Measurements from ENCODE around the gene SLC25A30.
"Not testable (repeated sequence)": the region's sequence is repeated elsewhere in the genome, so short reads cannot be mapped to it uniquely, and the experiment has no call there.

Gene SLC25A30

DNA sequence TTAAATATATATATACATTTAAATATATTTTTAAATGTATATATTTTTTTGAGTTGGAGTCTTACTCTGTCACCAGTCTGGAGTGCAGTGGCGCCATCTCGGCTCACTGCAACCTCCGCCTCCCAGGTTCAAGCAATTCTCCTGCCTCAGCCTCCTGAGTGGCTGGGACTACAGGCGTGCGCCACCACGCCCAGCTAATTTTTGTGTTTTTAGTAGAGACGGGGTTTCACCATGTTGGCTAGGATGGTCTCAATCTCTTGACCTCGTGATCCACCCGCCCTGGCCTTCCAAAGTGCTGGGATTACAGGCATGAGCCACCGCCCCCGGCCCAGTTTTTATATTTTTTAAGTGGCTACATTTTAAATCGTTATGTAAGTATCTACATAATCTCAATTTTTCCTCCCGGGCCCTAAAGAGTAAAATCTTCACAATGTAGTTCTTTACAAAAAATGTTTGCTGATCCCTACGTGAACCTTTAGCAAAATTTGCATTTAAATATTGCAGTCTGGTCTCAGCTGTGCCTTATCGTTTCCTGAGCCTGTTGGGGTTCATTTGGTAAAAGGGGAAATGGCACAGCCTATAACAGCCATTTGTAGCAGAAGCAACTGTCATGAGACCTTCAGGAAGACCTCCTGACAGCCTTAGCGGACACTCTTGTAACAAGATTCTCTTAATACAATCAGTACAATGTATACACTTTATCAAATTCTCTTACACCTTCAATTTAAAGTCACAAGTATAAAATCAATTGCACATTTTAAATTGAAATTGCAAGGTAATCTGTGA lies 8.1 kb upstream of the SLC25A30 start:
- peak in 3 of 6 experiments; percentile 14 to 40 (median 18) for DNase-seq

DNA sequence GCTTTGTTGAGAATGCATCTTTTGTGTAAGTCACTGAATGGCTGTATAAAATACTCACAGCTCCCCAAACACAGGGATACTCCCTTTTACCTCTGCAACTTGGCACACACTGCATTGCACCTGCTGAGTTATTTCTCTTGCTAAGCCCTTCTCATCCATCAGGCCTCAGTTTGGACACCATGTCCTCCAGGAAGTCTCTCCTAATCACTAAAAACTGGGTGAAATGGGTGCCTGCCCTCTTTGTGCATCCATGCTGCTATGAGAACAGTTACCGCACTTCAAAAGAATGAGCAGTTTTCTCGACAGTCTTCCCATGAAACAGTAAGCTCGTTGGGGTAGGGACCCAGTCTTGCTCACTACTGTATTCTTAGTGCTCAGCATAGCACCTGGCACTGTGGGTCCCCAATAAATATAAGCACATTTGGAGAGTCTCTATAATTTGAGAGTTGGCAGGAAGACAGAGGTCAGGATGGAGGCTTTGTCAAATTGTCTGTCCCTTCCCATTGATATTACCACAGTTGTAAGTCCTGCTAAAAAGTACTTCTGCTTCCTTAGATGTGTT lies 4.6 kb upstream of the SLC25A30 start:
- peak in 3 of 6 experiments; percentile 9 to 28 (median 19) for DNase-seq

DNA sequence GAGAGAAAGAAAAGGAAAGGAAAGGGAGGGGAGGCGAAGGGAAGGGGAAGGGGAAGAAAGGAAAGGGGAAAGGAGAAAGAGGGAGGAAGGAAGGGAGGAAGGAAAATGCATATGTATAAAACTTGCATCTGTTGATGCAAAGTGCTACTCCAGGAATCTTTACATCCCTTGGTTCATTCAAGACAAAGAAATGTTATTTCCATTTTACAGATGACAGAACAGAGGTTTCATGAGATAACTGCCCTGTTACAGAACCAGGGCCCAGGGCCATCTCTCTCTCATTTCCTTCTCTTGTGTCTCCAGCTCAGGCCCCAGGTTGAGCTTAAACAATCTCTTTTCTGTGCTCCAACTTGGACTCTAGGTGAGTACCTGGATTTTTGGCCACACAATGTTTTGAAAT lies 1.8 kb upstream of the SLC25A30 start:
- DNase-seq = no peak

DNA sequence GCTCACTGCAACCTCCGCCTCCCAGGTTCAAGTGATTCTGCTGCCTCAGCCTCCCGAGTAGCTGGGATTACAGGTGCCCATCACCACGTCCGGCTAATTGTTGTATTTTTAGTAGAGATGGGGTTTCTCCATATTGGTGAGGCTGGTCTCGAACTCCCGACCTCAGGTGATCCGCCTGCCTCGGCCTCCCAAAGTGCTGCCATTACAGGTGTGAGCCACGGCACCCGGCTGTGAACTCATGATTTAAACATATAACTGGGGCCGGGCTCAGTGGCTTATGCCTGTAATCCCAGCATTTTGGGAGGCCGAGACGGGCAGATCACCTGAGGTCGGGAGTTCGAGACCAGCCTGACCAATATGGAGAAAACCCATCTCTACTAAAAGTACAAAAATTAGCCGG lies 1.2 kb upstream of the SLC25A30 start:
- not testable (repeated sequence) for DNase-seq

DNA sequence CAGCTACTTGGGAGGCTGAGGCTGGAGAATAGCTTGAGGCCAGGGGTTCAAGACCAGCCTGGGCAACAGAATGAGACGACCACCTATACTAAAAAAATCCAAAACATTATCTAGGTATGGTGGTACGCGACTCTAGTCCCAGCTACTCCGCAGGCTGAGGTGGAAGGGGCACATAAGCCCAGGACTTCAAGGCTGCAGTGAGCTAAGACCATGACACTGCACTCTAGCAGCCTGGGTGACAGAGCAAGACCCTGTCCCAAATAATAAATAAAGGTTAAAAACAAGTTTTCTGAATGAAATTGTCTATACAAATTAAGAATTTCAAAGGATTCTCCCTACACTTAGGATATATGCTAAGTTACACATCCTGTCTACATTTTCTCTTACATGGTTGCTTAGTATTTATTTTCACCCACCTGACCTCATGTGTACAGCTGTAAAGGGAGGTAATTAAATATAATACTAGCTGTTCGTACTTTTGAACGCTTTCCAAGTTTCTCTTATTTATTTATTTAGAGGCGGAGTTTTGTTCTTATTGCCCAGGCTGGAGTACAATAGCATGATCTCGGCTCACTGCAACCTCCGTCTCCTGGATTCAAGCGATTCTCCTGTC lies 1.6 kb downstream of the SLC25A30 start:
- DNase-seq = no peak

DNA sequence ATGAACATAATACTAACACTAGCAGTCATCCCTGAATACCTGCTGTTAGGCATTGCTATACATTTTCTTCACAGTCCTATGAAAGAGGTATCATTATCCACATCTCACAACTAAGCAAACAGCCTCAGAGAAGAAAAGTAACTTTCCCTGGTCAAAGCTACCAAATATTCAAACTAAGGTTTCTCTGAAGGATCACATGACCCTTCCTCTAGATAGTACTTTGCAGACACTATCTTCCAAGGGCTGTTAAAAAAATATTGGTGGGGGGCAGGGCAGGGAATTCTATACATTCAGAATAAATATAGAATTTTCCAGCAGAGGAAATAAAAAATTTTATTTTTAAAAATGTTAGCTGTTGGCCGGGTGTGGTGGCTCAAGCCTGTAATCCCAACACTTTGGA lies 3.1 kb downstream of the SLC25A30 start:
- no peak for DNase-seq

DNA sequence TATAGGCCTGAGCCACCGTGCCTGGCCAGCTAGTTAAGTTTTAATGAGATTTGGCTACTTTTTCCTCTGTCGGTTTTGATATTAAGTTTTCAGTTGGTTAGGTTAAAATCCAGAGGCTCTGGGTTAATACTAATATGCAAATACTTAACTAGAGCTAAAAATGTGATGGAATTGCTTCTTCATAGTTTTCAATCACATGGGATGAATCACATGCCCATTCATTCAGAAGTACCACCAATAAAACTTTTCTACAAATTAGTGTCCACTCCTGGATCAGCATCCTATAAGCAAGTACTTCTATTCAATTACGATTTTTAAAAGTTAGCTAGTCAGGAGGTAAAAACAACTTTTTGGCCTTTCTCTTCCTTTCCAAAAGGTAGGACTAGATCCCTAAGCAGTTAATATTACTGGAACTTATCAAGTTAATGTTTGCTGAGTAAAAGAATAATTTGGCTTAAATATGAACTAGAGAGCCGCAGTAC lies 4.3 kb downstream of the SLC25A30 start:
- DNase-seq = no peak

DNA sequence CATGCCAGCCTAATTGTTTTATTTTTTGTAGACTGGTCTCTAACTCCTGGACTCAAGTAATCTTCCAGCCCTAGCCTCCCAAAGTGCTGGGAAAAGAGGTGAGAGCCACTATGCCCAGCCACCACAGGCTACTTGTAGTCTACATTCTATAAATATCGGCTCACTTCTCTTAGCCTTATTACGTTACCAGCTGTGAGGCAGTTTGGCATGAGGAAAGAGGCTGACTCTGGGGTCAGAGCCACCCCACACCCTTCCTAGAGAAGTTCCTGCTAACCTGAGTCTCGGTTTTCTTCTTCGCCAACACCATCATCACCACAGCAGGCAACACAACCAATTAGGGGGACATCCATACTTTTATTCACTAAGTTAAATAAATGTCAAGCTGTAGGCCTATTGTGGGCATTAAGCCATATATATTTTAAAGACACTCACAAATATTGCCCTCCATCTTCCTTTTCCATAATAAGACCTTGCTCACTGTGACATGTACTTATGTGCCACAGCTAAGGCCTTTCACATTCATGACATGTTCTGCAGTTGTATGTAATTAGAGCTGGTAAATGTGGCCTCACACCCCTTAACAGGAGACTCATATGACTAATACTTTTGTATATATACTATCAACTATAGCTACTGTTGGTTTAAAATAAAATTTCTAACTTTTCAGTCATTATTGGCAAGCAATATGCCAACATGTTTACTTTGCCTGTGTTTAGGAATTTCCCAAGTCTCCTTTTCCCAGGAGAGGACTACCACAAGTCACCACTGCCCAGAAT lies 5.7 kb downstream of the SLC25A30 start:
- DNase-seq = no peak

DNA sequence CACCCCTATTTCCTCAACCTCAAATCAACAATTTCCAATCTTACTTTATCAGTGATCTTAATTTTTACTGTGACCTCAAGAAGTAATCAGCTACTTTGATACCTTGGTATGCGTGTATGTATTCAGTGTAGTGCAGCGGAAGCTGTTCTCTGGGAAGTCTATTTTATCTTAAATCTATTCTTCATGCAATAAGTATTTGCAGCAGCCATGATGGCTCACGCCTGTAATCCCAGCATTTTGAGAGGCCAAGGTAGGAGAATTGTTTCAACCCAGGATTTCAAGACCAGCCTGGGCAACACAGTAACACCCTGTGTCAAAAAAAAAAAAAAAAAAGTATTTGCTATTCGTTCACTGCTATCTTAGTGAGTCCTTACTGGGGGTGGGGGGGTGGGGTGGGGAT lies 6.5 kb downstream of the SLC25A30 start:
- DNase-seq = no peak

DNA sequence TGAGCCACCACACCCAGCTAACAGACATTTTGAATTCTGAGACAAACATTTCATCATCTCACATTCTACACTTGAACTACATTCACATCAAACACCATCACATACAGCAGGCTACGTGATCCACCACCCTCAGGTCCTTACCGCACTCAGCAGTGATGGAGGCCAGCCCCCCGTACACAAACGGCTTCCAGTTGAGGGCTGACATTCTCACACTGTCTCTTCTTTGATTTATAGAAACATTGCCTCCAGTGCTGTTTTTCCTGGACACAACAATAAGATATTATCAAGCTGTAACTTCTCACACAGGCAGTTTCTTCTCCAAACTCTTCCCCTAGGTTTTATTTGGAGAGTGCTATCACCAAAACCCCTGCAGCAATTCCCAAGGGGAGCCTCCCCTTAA lies 7.0 kb downstream of the SLC25A30 start:
- no peak for DNase-seq

DNA sequence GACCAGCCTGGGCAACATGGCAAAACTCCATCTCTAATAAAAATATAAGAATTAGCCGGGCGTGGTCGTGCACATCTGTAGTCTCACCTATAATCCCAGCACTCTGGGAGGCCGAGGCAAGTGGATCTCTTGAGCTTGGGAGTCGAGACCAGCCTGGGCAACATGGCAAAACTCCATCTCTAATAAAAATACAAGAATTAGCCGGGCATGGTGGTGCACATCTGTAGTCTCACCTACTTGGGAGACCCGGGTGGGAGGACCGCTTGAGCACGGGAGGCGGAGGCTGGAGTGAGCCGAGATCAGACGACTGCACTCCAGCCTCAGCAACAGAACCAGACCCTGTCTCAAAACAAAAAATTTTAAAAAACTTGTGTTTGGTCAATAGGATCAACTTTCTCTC lies 7.7 kb downstream of the SLC25A30 start:
- no peak for DNase-seq

DNA sequence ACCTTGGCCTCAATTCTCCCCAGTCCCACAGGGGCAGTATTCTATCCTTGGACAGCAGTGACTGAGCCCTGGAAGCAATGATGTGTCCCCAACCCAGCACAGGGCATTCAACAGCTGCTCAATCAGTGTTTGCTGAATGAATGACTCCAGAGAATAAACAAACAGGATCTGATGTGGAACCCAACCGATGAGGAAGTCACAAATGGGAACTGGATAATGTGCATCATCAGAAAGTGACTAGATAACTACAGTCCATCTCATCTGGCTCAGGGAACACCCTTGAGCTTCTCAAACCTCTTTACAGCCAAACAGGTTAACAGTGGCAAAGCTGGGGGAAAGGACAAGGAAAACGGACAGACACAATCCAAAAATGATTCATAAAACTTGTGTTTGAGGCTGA lies 8.2 kb downstream of the SLC25A30 start:
- no peak for DNase-seq

DNA sequence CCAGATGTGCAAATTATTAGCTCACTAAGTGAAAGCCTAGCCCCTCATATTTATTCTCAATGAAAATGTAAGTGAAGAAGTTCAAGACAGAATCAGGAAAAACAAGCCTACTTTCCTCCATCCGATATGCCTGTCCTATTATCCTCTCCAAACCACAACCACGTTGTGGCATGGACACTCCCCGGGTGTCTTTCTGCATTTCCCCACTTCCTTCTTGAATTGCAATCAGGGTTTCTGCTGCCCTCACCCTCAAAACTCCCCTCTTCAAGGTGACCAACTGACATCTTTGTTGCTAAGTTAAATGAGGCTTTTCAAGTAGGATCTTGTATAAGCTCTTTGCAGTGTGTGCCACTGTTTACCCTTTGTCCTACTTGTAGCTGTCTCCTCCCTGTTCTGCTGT lies 11.8 kb downstream of the SLC25A30 start:
- DNase-seq = no peak

DNA sequence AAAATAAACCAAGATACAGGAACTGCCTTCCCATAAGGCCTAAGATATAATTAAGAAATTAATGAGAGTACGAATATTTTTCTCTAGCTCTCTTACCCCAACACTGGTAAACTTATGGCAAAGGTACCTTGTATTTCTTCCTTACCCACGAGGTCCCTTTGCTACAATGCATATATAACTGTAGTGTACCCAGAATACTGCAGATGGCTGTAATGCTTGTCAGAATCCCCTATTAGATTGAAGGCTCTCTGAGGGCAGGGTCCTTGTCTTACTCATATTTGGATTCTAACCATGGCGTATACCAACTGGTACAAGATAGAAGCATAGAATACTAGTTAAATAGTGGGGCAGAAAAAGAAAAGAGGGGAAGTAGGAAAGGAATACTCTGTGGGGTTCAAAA lies 15.1 kb downstream of the SLC25A30 start:
- no peak for DNase-seq

DNA sequence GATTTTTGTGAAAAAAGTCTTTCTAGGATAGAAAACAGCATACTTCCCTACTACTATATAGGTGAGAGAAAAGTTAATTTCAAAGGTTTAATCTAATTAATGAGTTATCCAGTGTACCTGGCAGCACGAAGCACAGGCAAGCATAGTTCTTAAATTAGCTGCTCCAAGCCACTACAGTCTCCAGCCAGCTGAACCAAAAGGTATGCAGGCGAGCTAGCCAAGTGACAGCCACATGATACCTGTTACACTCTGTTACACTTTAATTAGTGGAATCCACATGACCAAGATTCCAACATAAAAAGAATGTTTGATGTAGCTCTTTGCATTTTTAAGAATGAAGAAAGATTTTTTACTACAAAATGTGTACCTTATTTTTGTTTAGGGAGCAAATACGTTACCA lies 15.5 kb downstream of the SLC25A30 start:
- no peak for DNase-seq

DNA sequence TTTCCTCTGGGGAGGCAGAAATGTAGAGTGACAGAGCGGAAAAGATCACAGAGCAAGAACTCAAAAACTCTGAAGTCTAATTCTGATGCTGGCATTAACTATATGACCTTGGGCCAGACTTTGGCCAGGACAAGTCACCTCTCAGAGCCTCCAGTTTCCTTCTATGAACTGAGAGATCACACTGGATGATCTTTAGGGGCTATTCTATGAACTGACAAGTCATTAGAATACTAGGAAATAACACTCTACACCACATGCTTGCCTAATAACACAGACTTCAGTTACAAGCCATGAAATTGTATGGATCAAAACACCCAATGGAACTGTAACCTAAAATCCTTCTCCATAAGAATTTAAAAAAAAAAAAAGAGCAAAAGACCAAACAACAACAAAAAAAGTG lies 16.9 kb downstream of the SLC25A30 start:
- no peak for DNase-seq

DNA sequence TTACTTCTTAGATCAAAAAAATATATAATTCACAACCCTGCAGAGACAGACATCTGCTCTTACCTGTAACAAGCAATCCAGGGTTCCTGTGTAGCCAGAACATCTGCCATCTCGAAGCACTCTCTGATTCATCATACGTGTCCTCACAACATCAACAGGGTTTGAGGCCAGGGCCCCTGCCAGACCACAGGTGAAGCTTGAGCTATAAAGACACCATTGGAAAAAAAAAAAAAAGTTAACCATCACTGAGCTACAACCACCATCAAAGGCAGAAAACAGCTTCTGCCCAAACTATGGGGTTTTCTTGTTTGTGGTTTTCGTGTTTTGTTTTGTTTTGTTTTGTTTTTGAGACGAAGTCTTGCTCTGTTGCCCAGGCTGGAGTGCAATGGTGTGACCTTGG lies 19.3 kb downstream of the SLC25A30 start:
- no peak for DNase-seq

DNA sequence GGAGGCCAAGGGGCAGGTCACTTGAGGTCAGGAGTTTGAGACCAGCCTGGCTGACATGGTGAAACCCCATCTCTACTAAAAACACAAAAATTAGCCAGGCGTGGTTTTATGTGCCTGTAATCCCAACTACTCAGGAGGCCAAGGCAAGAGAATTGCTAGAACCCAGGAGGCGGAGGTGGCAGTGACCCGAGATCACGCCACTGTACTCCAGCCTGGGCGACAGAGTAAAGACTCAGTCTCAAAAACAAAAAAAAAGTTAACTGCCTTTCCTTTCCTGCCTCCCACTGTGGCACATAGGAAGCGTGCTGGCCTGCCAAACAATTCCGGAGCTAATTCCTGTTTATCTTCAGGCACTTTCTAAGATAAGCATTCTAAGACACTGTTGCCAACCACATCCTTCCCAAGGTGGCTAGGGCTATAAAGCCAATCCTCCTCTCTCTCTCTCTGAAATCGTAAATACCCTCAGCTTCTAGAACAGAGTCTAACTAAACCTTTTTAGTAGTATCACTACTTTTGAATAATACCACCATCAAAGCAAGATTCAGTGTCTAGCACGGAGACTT lies 21.6 kb downstream of the SLC25A30 start:
- DNase-seq = peak in 3 of 6 experiments; percentile 34 to 47 (median 43)

DNA sequence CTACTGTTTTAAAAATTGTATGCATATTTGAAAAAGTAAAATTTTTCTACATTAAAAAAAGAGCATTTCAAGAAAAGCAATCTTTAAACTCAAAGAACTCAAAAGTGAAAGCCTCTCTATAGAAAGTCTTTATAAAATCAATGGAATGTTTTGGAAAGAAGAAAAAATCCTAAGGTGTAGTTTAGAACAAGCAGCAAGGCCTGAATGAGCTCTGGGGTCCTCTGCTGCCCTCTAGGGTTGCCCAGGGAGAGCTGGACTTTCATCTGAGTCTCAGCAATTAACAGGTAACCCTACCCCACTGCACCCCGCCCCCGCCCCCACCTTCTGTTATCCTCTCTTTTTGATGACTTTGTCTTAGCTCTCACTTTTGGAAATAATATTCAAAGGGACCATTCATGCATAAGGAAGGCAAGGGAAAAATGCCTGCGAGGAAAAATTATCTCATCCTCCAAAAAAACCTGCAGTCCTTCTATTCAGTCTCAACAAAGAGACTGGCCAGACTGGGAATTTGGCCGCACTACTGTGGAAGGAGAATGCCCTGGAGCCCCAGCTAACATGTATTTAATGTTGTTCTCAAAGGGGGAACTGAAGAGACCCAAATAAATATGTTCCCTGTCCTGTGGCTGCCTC lies 24.1 kb downstream of the SLC25A30 start:
- DNase-seq = peak in 1 of 6 experiments; percentile 6

DNA sequence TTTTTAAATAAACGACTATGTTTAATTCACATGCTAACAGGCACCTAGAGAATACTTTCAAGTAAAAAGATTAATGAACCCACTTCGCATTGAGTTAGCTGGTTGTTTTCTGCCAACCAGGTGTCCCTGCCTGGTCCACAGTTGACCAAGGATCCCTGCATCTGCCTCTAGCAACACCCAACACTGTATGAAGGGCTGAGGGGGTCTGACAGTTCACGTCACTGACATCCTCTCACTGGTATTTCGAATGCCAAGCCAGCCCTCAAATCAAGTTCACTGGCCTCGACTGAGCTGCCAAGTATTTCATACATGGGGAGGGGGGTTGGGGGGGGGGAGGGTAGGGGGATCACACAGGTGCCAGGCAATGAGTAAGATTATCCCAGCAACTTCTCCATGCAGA lies 25.4 kb downstream of the SLC25A30 start:
- no peak for DNase-seq

DNA sequence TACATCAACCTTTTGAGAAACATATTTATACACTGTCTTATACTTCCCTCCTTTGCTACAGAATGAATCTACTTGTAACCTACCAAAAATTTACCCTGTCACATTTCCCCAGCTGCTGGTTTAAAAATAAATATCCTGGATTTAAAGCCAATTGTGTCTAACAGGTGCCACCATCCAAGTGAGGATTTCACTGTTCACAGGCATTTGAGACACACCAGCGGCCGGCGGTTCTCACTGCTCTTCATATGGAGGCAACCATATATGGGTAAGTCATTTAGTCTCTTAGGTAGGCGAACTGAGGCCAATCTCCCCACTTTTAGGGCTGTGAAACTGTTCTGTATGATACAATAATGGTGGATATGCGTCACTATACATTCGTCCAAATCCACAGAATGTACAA lies 26.2 kb downstream of the SLC25A30 start:
- DNase-seq = no peak

DNA sequence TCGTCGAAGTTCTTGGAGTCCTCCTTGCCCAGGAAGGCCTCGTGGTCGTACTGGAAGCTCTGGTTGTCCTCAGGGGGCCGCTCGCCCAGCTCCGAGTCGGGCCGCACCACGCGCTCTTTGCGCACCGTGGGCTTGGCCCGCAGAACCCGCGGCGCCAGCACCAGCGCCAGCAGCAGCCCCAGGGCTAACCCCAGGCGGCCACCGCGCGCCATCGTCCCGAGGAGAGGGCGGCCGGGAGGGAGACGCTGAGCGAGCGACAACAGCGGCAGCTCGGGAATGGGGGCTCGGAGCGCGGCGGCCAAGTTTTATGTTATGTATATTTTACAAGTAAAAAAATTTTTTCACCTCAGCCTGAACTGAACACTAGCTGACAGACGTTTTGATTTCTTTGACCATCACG lies 27.0 kb downstream of the SLC25A30 start:
- not testable (repeated sequence) for DNase-seq

DNA sequence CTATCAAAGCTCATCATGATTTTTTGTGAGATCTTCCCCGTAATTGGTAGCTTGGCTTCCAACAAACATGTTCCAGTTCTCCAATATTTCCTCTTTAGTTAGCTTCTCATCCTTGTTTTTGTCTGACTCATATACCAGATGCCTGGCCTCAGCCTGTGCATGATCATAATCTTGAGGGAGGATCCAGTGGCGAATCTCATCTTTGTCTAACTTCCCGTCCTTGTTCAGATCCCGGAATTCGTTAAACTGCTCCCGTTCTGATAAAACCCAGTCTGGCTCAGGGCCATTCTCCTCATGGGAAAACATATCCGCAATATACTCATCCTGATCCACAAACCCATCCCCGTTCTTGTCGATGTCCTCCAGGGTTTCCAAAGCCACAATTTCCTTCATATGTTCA lies 27.8 kb downstream of the SLC25A30 start:
- not testable (repeated sequence) for DNase-seq
